Esophagus muscularis mucosa (tissue), 4 donors: ENCODE measurements around the gene MRPS15. TPM values are rescaled to one million over a fixed set of nuclear protein-coding genes. Genes with fewer than 3 reads are reported as not detected.
"Not testable (repeated sequence)": the region's sequence is repeated elsewhere in the genome, so short reads cannot be mapped to it uniquely, and the experiment has no call there.

Experiments
- DNase-seq: peaks from one replicate; pipeline ENCODE4 v3.0.0-alpha.2; 2017; ENCODE audit errors: extremely low spot score
- H3K27ac ChIP-seq, 4 donors: fragments of 200-600 bp; sonication (generic); replicated peaks in 1 of 4; 1 replicate in 3 of 4; 2 replicates in 1 of 4; pipeline ENCODE4 v1.5.1; 2016 to 2019; ENCODE audit warnings: mild to moderate bottlenecking in 1 of 4
- H3K27me3 ChIP-seq, 4 donors: fragments of 200-600 bp; sonication (generic); one replicate each; pipeline versions ENCODE4 v1.5.1 to v1.6.0; 2016 to 2019
- H3K36me3 ChIP-seq, 4 donors: fragments of 200-600 bp; sonication (generic); one replicate each; pipeline ENCODE4 v1.5.1; 2016 to 2019
- H3K4me1 ChIP-seq, 4 donors: fragments of 200-600 bp; sonication (generic); one replicate each; pipeline ENCODE4 v1.5.1; 2016 to 2019
- H3K4me3 ChIP-seq, 4 donors: fragments of 200-600 bp; sonication (generic); 1 replicate in 2 of 4; 2 replicates in 2 of 4; pipeline ENCODE4 v1.5.1; 2016 to 2019; ENCODE audit warnings: mild to moderate bottlenecking in 4 of 4, moderate library complexity in 1 of 4
- H3K9me3 ChIP-seq, 4 donors: fragments of 200-600 bp; sonication (generic); 1 replicate in 3 of 4; 2 replicates in 1 of 4; pipeline ENCODE4 v1.5.1; 2016 to 2019
- EP300 ChIP-seq: sonication (generic); formaldehyde crosslinking; IDR thresholded peaks from one replicate; pipeline ENCODE4 v1.6.1; 2017; ENCODE audit warnings: antibody characterized with exemption
- POLR2A ChIP-seq: fragments of 450-650 bp; IDR thresholded peaks from one replicate; pipeline ENCODE4 v1.6.1; 2017; ENCODE audit warnings: antibody characterized with exemption, moderate library complexity, mild to moderate bottlenecking, low read depth
- POLR2AphosphoS5 ChIP-seq, 2 donors: sonication (generic); formaldehyde crosslinking; IDR thresholded peaks; one replicate each; pipeline ENCODE4 v1.6.1; 2017; ENCODE audit warnings: antibody characterized with exemption in 2 of 2
- WGBS: methylation state at CpG from one replicate; pipeline ENCODE4 v1.1.5; 2018; 5-methylcytosine and 5-hydroxymethylcytosine counted together
- intact Hi-C: fragments of 100-400 bp; cut with DNase I; formaldehyde crosslinking; loops from one replicate; pipeline ENCODE4 v1.15.1; 2023
- total RNA-seq, 4 donors: library from RNA; depleted of rRNA; stranded (reverse); fragments of >200 nt; gene quantifications; one replicate each; pipeline versions ENCODE4 v1.1.0 to v1.2.1, GENCODE V29; 2016
- TF ChIP-seq, protein P1 (sequence below), 3 experiments: fragments of 200-600 bp in 2 of 3; fragments of 450-650 bp in 1 of 3; sonication (generic) in 2 of 3; IDR thresholded peaks; one replicate each; pipeline ENCODE4 v1.5.1; 2017 to 2019; ENCODE audit warnings: antibody characterized with exemption in 3 of 3, mild to moderate bottlenecking in 2 of 3, moderate library complexity in 1 of 3

The MRPS15 gene
- total RNA-seq, 4 donors from 2014 or later = 64.8 to 109 (median 86.8) TPM

DNA sequence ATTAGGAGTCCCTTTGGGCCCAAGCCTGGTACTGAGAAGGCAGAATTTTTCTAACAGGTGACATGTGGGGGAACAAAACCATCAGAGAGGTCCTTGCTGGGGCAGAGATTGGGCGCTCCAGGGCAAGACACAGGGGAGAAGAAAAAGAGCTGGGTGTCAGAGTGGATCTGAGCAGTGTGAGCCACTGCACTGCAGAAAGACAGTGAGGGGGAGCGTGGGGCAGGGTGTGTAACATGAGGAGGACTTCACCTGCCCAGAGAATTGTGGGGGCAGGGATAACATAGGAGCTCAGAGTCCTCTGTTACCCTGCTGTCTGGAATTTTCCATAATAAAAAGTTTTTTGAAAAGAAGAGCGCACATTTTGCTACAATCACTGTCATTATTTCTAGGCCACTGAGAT, 44.1 kb upstream of the MRPS15 start:
- Histone ChIP-seq H3K27ac (no peak overlapping the region), H3K4me3 (no peak overlapping the region), H3K27me3 (peaks cover 0 to 61% (median 2%) of the 10 kb centered on the region in 4 donors), H3K4me1 (no peaks in the 10 kb centered on the region), H3K36me3 (no peaks in the 10 kb centered on the region), H3K9me3 (no peaks in the 10 kb centered on the region)
- no peak for DNase-seq
- no peak for TF ChIP-seq POLR2A
- TF ChIP-seq POLR2AphosphoS5 (IDR thresholded peaks at IDR 0.05) = no peak
- TF ChIP-seq, protein P1, sequence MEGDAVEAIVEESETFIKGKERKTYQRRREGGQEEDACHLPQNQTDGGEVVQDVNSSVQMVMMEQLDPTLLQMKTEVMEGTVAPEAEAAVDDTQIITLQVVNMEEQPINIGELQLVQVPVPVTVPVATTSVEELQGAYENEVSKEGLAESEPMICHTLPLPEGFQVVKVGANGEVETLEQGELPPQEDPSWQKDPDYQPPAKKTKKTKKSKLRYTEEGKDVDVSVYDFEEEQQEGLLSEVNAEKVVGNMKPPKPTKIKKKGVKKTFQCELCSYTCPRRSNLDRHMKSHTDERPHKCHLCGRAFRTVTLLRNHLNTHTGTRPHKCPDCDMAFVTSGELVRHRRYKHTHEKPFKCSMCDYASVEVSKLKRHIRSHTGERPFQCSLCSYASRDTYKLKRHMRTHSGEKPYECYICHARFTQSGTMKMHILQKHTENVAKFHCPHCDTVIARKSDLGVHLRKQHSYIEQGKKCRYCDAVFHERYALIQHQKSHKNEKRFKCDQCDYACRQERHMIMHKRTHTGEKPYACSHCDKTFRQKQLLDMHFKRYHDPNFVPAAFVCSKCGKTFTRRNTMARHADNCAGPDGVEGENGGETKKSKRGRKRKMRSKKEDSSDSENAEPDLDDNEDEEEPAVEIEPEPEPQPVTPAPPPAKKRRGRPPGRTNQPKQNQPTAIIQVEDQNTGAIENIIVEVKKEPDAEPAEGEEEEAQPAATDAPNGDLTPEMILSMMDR (IDR thresholded peaks at IDR 0.05) = no peak
- no peak for TF ChIP-seq EP300
- 78% methylated on average over 3 of the region's 3 CpGs for WGBS
- intact Hi-C loops = no loop called here

DNA sequence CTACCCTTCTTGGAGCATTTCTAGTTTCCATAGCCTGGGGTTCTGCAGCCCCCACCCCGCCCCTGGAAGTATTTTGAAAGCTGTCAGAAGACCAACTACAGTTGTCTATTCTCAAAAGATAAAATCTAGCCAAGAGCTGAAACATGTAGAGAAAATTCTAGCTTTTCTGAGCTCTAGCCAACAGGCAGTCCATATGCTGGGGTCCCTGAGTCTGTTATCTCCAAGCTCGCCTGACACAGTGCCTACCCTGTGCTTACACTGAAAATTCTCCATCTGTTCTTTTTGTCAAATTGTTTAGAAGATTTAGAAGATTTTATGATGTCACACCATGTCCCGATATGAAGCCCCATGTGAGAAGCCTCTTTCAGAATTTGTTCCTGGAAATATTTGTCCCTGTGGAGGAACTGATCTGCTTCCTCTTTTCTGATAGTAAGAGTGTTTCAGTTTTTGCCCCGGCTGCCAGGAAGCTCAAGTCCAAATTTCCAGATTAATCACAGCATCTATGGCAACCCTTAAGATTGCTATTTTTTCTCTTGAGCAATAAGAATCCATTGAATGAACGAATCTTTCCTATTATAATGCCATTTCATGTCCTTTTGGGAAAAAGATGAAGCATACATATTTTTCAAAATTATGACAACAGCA, 42.2 kb upstream of the MRPS15 start:
- TF ChIP-seq POLR2AphosphoS5 (IDR thresholded peaks at IDR 0.05) (no peak), EP300 (no peak), POLR2A (no peak)
- TF ChIP-seq, protein P1 (IDR thresholded peaks at IDR 0.05) = no peak
- DNase-seq = no peak
- no peaks in the 10 kb centered on the region for H3K4me1 ChIP-seq
- no peaks in the 10 kb centered on the region for H3K9me3 ChIP-seq
- no peak overlapping the region for H3K4me3 ChIP-seq
- H3K27ac ChIP-seq = no peak overlapping the region
- peaks cover 0 to 61% (median 2%) of the 10 kb centered on the region in 4 donors for H3K27me3 ChIP-seq
- WGBS = 47% methylated on average over 5 of the region's 5 CpGs
- no peaks in the 10 kb centered on the region for H3K36me3 ChIP-seq
- intact Hi-C loops = no loop called here

DNA sequence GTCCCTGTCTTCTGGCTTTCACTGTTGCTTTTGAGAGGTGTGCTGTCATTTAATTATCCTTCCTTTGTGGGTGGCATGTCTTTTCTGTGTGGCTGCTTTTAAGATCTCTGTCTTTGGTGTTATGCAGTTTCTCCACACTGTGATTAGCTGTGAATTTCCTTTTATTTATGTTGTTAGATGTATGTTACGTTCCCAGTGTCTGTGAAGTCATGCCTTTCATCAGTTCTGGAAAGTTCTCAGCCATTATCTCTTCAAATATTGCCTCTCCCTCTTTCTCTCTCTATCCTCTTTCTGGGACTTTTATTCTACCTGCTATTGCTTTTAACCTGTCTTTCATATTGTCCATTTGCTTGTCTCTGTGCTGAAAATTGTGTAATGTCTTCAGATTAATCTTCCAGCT, 39.5 kb upstream of the MRPS15 start:
- intact Hi-C loops = no loop called here
- 48% methylated on average over 1 of the region's 1 CpG for WGBS
- DNase-seq = no peak
- TF ChIP-seq EP300 (no peak), POLR2A (no peak), POLR2AphosphoS5 (IDR thresholded peaks at IDR 0.05) (no peak)
- TF ChIP-seq, protein P1 (IDR thresholded peaks at IDR 0.05) = no peak
- Histone ChIP-seq H3K9me3 (no peaks in the 10 kb centered on the region), H3K27me3 (peaks cover 0 to 48% (median 2%) of the 10 kb centered on the region in 4 donors), H3K4me1 (no peaks in the 10 kb centered on the region), H3K27ac (no peak overlapping the region), H3K36me3 (no peaks in the 10 kb centered on the region), H3K4me3 (no peak overlapping the region)

DNA sequence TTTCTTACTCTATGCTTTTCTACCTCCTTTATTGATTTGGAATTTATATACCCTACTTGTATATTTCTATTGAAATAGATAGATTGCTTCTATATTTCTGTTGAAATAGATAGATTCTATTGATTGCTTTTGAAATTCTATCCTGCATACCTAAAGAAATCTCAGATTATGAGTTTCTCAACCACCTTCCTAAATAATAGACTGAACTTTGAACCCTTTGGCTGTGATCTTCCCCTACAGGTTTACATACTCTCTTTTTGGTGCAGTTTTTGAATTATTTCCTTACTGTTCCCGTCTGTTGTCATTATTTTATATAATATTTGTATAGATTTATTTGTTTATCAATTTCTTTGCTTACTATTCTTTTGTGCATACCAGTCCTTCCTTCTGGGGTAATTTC, 39.0 kb upstream of the MRPS15 start:
- WGBS = 73% methylated on average over 1 of the region's 1 CpG
- H3K4me3 ChIP-seq = no peak overlapping the region
- no peak overlapping the region for H3K27ac ChIP-seq
- peaks cover 0 to 44% (median 2%) of the 10 kb centered on the region in 4 donors for H3K27me3 ChIP-seq
- no peaks in the 10 kb centered on the region for H3K36me3 ChIP-seq
- no peak for DNase-seq
- no peak for TF ChIP-seq POLR2A
- TF ChIP-seq, protein P1 (IDR thresholded peaks at IDR 0.05) = no peak
- TF ChIP-seq POLR2AphosphoS5 (IDR thresholded peaks at IDR 0.05) = no peak
- no peaks in the 10 kb centered on the region for H3K9me3 ChIP-seq
- H3K4me1 ChIP-seq = no peaks in the 10 kb centered on the region
- intact Hi-C loops = no loop called here

DNA sequence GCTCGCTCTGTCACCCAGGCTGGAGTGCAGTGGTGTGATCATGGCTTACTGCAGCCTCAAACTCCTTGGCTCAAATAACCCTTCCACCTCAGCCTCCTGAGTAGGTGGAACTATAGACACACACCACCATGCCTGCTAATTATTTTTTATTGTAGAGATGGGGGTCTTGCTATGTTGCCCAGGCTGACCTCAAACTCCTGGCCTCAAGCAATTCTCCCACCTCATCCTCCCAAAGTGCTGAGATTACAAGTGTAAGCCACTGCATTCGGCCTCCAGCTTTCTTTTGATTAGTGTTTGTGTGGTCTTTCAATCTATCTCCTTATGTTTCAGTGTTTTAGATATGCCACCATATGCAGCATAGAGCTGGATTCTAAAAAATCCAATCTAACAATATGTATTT, 38.4 kb upstream of the MRPS15 start:
- Histone ChIP-seq H3K9me3 (no peaks in the 10 kb centered on the region), H3K27me3 (peaks cover 0 to 38% (median 2%) of the 10 kb centered on the region in 4 donors), H3K4me1 (no peaks in the 10 kb centered on the region), H3K27ac (no peak overlapping the region), H3K4me3 (no peak overlapping the region), H3K36me3 (no peaks in the 10 kb centered on the region)
- no peak for TF ChIP-seq POLR2A
- TF ChIP-seq POLR2AphosphoS5 (IDR thresholded peaks at IDR 0.05) = no peak
- TF ChIP-seq, protein P1 (IDR thresholded peaks at IDR 0.05) = no peak
- no peak for TF ChIP-seq EP300
- DNase-seq = no peak
- WGBS = 79% methylated on average over 2 of the region's 2 CpGs
- intact Hi-C loops = no loop called here

DNA sequence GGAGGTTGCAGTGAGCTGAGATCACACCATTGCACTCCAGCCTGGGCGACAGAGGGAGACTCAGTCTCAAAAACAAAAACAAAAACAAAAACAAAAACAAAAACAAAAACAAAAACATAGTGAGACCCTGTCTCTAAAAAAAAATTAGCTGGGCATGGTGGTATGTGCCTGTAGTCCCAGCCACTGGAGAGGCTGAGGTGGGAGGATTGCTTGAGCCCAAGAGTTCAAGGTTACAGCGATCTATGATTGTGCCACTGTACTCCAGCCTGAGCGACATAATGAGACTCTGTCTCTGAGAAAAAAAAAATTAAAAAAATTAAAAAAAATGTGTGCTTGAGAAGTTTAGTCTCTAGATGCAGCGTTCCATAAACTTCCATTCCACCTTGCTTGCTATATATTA, 37.7 kb upstream of the MRPS15 start:
- H3K27ac ChIP-seq, H3K4me1 ChIP-seq, DNase-seq, H3K36me3 ChIP-seq, H3K9me3 ChIP-seq, H3K4me3 ChIP-seq, intact Hi-C loops: not testable (repeated sequence)
- peaks cover 0 to 31% (median 0%) of the 10 kb centered on the region in 4 donors for H3K27me3 ChIP-seq
- WGBS = 86% methylated on average over 4 of the region's 4 CpGs
